ENCODE measurements around the gene INPP5A. TPM values are rescaled to one million over a fixed set of nuclear protein-coding genes. Genes with fewer than 3 reads are reported as not detected.

INPP5A gene
- total and polyA plus RNA-seq, 2 of the 13 experiments (the other 11 are each of a cell fraction or from before 2014, with no cell fraction given), result 17.5 to 37.9 TPM

- no peak for TF ChIP-seq IRF1 (CRISPR knock-in tag; IDR thresholded peaks at IDR 0.05; ENCODE audit: low read depth)
- TF ChIP-seq ZNF292 (CRISPR knock-in tag; IDR thresholded peaks at IDR 0.05; ENCODE audit: borderline replicate concordance, low read depth), result no peak
- TF ChIP-seq MAZ (IDR thresholded peaks at IDR 0.05; ENCODE audit: borderline replicate concordance, low read depth, low read length), result no peak
- TF ChIP-seq MAZ (CRISPR knock-in tag; IDR thresholded peaks at IDR 0.05; ENCODE audit: low read depth), result no peak
- TF ChIP-seq ATF7-NPFF (CRISPR knock-in tag; IDR thresholded peaks at IDR 0.05; ENCODE audit: low read depth), result no peak
- TF ChIP-seq SMAD3 (CRISPR knock-in tag; IDR thresholded peaks at IDR 0.05), result no peak
Measured at GRCh38 chr10:132669208-132669861, 131.7 kb downstream of the INPP5A start (continued).

- ChIA-PET POLR2A (no interaction called here), CTCF (ENCODE audit: low intra/inter-chr PET ratio, low total read pairs) (no interaction called here)
- TF ChIP-seq PRMT3 (CRISPR knock-in tag; IDR thresholded peaks at IDR 0.05; ENCODE audit: borderline replicate concordance, low read depth) (no peak), ZBTB37 (CRISPR knock-in tag; IDR thresholded peaks at IDR 0.05) (no peak), ZNF225 (CRISPR knock-in tag; IDR thresholded peaks at IDR 0.05) (no peak), PAXIP1 (CRISPR knock-in tag; conservative IDR thresholded peaks at IDR 0.05) (no peak), ZNF292 (CRISPR knock-in tag; IDR thresholded peaks at IDR 0.05; ENCODE audit: borderline replicate concordance, low read depth) (no peak), GATAD2A (CRISPR knock-in tag; IDR thresholded peaks at IDR 0.05) (no peak), ZNF770 (CRISPR knock-in tag; IDR thresholded peaks at IDR 0.05) (no peak), NAIF1 (CRISPR knock-in tag; IDR thresholded peaks at IDR 0.05; ENCODE audit: borderline replicate concordance) (no peak), ONECUT2 (CRISPR knock-in tag; IDR thresholded peaks at IDR 0.05) (no peak)
Measured at GRCh38 chr10:132670546-132671227, 133.1 kb downstream of the INPP5A start.

More at GRCh38 chr10:132670546-132671227, 133.1 kb downstream of the INPP5A start:
- Histone ChIP-seq H4K20me1 (ENCODE audit: insufficient read depth, low read length) (no peaks in the 10 kb centered on the region), H3K36me3 (replicated peaks in 1 of 2; ENCODE audit: control insufficient read depth in 1 of 2, insufficient read depth in 2 of 2, low read length in 2 of 2) (peaks cover 0 to 4% of the 10 kb centered on the region in 2 experiments; a peak in 2 of 5 replicates), H3K4me3 (replicated peaks in 1 of 3; ENCODE audit: insufficient read depth in 1 of 3, low read depth in 2 of 3, low read length in 3 of 3) (no peak overlapping the region), H3K79me2 (ENCODE audit: insufficient read depth, low read length) (no peaks in the 10 kb centered on the region), H3K27ac (ENCODE audit: extremely low read length, insufficient read depth, low read length) (no peak overlapping the region), H3K9ac (ENCODE audit: insufficient read depth, low read depth, low read length) (no peak overlapping the region), H3K9me3 (ENCODE audit: low read length) (no peaks in the 10 kb centered on the region), H3K4me1 (ENCODE audit: insufficient read depth, low read length) (no peaks in the 10 kb centered on the region), H3K4me2 (ENCODE audit: low read depth, low read length) (no peak overlapping the region), H3K27me3 (ENCODE audit: control insufficient read depth in 1 of 2, insufficient read depth in 2 of 2, low read length in 2 of 2) (no peaks in the 10 kb centered on the region), H2AFZ (ENCODE audit: low read length) (no peak overlapping the region)
- WGBS (ENCODE audit: low lambda C conversion rate), result 96% methylated on average over 12 of the region's 12 CpGs
- intact Hi-C loops (cut with micrococcal nuclease; ENCODE audit: unreplicated experiment), result no loop called here
- in situ Hi-C loops (cut with HindIII; ENCODE audit: extremely low pct_ligation_motif_present, low pct_unique_long_range_greater_than_20kb), result no loop called here
- ATAC-seq (no peak), DNase-seq (ENCODE audit: low spot score) (no peak), FAIRE-seq (no peak)
- no TSS peak for BruUV-seq (replicated peaks)

Data from HepG2 (cell line).